Suprapubic skin (tissue), 4 donors: ENCODE measurements around the gene ILDR2. TPM values are rescaled to one million over a fixed set of nuclear protein-coding genes. Genes with fewer than 3 reads are reported as not detected.
"Not testable (repeated sequence)": the region's sequence is repeated elsewhere in the genome, so short reads cannot be mapped to it uniquely, and the experiment has no call there.

Experiments
- DNase-seq, 2 donors: peaks; one replicate each; pipeline ENCODE4 v3.0.0-alpha.2; 2019; ENCODE audit warnings: low spot score in 2 of 2
- H3K27ac ChIP-seq: fragments of 200-600 bp; sonication (generic); one replicate; pipeline ENCODE4 v1.5.1; 2019
- H3K27me3 ChIP-seq: fragments of 200-600 bp; sonication (generic); one replicate; pipeline ENCODE4 v1.5.1; 2019
- H3K36me3 ChIP-seq: fragments of 200-600 bp; sonication (generic); one replicate; pipeline ENCODE4 v1.5.1; 2019
- H3K4me1 ChIP-seq: fragments of 200-600 bp; sonication (generic); one replicate; pipeline ENCODE4 v1.5.1; 2019
- H3K4me3 ChIP-seq: fragments of 200-600 bp; sonication (generic); one replicate; pipeline ENCODE4 v1.5.1; 2019; ENCODE audit warnings: mild to moderate bottlenecking
- H3K9me3 ChIP-seq: fragments of 200-600 bp; sonication (generic); one replicate; pipeline ENCODE4 v1.5.1; 2019
- CTCF ChIP-seq, 2 donors: fragments of 200-600 bp in 1 of 2; fragments of 450-650 bp in 1 of 2; sonication (generic) in 1 of 2; IDR thresholded peaks; one replicate each; pipeline ENCODE4 v1.5.1; 2016 to 2019; ENCODE audit warnings: antibody characterized with exemption in 2 of 2, mild to moderate bottlenecking in 1 of 2, moderate library complexity in 1 of 2
- EP300 ChIP-seq: sonication (generic); formaldehyde crosslinking; IDR thresholded peaks from one replicate; pipeline ENCODE4 v1.6.1; 2017; ENCODE audit warnings: antibody characterized with exemption
- POLR2A ChIP-seq, 2 donors: fragments of 450-650 bp; IDR thresholded peaks; one replicate each; pipeline ENCODE4 v1.6.1; 2017; ENCODE audit warnings: antibody characterized with exemption in 2 of 2, mild to moderate bottlenecking in 2 of 2, moderate library complexity in 2 of 2
- POLR2AphosphoS5 ChIP-seq, 3 donors: sonication (generic); formaldehyde crosslinking; IDR thresholded peaks; one replicate each; pipeline ENCODE4 v1.6.1; 2017; ENCODE audit warnings: antibody characterized with exemption in 3 of 3
- WGBS: methylation state at CpG from one replicate; pipeline ENCODE4 v1.1.5; 2018; 5-methylcytosine and 5-hydroxymethylcytosine counted together
- total RNA-seq, 4 donors: library from RNA; depleted of rRNA; stranded (reverse); fragments of >200 nt; gene quantifications; one replicate each; pipeline ENCODE4 v1.1.0, GENCODE V29; 2016

ILDR2 gene
- total RNA-seq, 4 donors from 2014 or later, result 0.47 to 0.70 (median 0.48) TPM; not detected in 1

GRCh38 chr1:166884040-166884642 lies 91.2 kb downstream of the ILDR2 start:
- no peak overlapping the region for H3K4me3 ChIP-seq
- DNase-seq, result no peak

GRCh38 chr1:166882893-166883292 lies 92.4 kb downstream of the ILDR2 start:
- TF ChIP-seq CTCF (IDR thresholded peaks at IDR 0.05) (no peak), EP300 (no peak), POLR2AphosphoS5 (IDR thresholded peaks at IDR 0.05) (no peak), POLR2A (IDR thresholded peaks at IDR 0.05) (no peak)
- peaks cover 23% of the 10 kb centered on the region for H3K27me3 ChIP-seq
- DNase-seq, result no peak
- H3K36me3 ChIP-seq, result no peaks in the 10 kb centered on the region
- peaks cover 4% of the 10 kb centered on the region for H3K4me1 ChIP-seq
- WGBS, result 31% methylated on average over 2 of the region's 2 CpGs
- no peak overlapping the region for H3K4me3 ChIP-seq
- H3K27ac ChIP-seq, result no peak overlapping the region
- H3K9me3 ChIP-seq, result no peaks in the 10 kb centered on the region

More at GRCh38 chr1:166884040-166884642, 91.2 kb downstream of the ILDR2 start:
- no peaks in the 10 kb centered on the region for H3K36me3 ChIP-seq
- peaks cover 4% of the 10 kb centered on the region for H3K4me1 ChIP-seq
- H3K27me3 ChIP-seq, result peaks cover 23% of the 10 kb centered on the region
- no peaks in the 10 kb centered on the region for H3K9me3 ChIP-seq
- no peak overlapping the region for H3K27ac ChIP-seq
- TF ChIP-seq POLR2AphosphoS5 (IDR thresholded peaks at IDR 0.05) (no peak), CTCF (IDR thresholded peaks at IDR 0.05) (peak; percentile 13 to 57)
- WGBS, result 15% methylated on average over 32 of the region's 44 CpGs

GRCh38 chr1:166878173-166878917 lies 97.0 kb downstream of the ILDR2 start:
- 96% methylated on average over 20 of the region's 21 CpGs for WGBS
- H3K27ac ChIP-seq, result not testable (repeated sequence)

GRCh38 chr1:166876540-166876838 lies 98.9 kb downstream of the ILDR2 start:
- TF ChIP-seq EP300 (no peak), CTCF (IDR thresholded peaks at IDR 0.05) (peak in 1 of 2 donors; percentile 12)
- no peak for DNase-seq
- WGBS, result under 1% methylated on average over 7 of the region's 7 CpGs

More at GRCh38 chr1:166878173-166878917, 97.0 kb downstream of the ILDR2 start:
- DNase-seq, H3K9me3 ChIP-seq, H3K27me3 ChIP-seq, H3K36me3 ChIP-seq, H3K4me3 ChIP-seq: not testable (repeated sequence)
- H3K4me1 ChIP-seq, result peaks cover 27% of the 10 kb centered on the region

GRCh38 chr1:166875734-166876539 lies 99.4 kb downstream of the ILDR2 start, which contains the start of gene TADA1:
Gene TADA1, minus strand, starts transcription at chr1:166876264. Its CDS starts 31 bp downstream, at chr1:166876233.
- no peaks in the 10 kb centered on the region for H3K27me3 ChIP-seq
- 0% methylated on average over 21 of the region's 84 CpGs for WGBS
- peak within 1 kb of the TSS; percentile 88 for H3K27ac ChIP-seq
- H3K9me3 ChIP-seq, result no peaks in the 10 kb centered on the region
- no peaks in the 10 kb centered on the region for H3K36me3 ChIP-seq
- H3K4me1 ChIP-seq, result peaks cover 28% of the 10 kb centered on the region
- TF ChIP-seq CTCF (IDR thresholded peaks at IDR 0.05), result peak in 1 of 2 donors; percentile 13
- no peak for TF ChIP-seq EP300
- TF ChIP-seq POLR2AphosphoS5 (IDR thresholded peaks at IDR 0.05), result peak in 1 of 3 donors; percentile 72
- peak; percentile 99 for DNase-seq
- peak within 1 kb of the TSS; percentile 81 for H3K4me3 ChIP-seq

More at GRCh38 chr1:166876540-166876838, 98.9 kb downstream of the ILDR2 start:
- Histone ChIP-seq H3K27ac (no peak overlapping the region), H3K4me1 (peaks cover 28% of the 10 kb centered on the region), H3K4me3 (peak overlapping the region; percentile 81), H3K9me3 (no peaks in the 10 kb centered on the region), H3K27me3 (no peaks in the 10 kb centered on the region), H3K36me3 (no peaks in the 10 kb centered on the region)
